Tibial artery (tissue), 4 donors: Measurements from ENCODE around the gene PHOSPHO2.
A peak's percentile ranks its signal among the peaks of the same experiment; 100 is the strongest.
"Not testable (repeated sequence)": the region's sequence is repeated elsewhere in the genome, so short reads cannot be mapped to it uniquely, and the experiment has no call there.

Source experiments
- DNase-seq, 2 donors: peaks; one replicate each; pipeline ENCODE4 v3.0.0-alpha.2; 2019
- H3K27ac ChIP-seq, 2 donors: fragments of 200-600 bp; sonication (generic) in 1 of 2; 1 replicate in 1 of 2; 2 replicates in 1 of 2; pipeline ENCODE4 v1.5.1; 2018 to 2019; ENCODE audit warnings: mild to moderate bottlenecking in 1 of 2
- H3K27me3 ChIP-seq, 2 donors: fragments of 200-600 bp; sonication (generic) in 1 of 2; one replicate each; pipeline versions ENCODE4 v1.5.1 to v1.6.0; 2016 to 2019
- H3K36me3 ChIP-seq, 3 donors: fragments of 200-600 bp; sonication (generic) in 2 of 3; one replicate each; pipeline ENCODE4 v1.5.1; 2016 to 2019; ENCODE audit warnings: mild to moderate bottlenecking in 2 of 3
- H3K4me1 ChIP-seq, 4 donors: fragments of 200-600 bp; sonication (generic) in 2 of 4; 1 replicate in 3 of 4; 2 replicates in 1 of 4; pipeline ENCODE4 v1.5.1; 2016 to 2019
- H3K4me3 ChIP-seq, 2 donors: fragments of 200-600 bp; sonication (generic) in 1 of 2; 1 replicate in 1 of 2; 2 replicates in 1 of 2; pipeline ENCODE4 v1.5.1; 2018 to 2019; ENCODE audit warnings: mild to moderate bottlenecking in 2 of 2
- H3K9me3 ChIP-seq, 3 donors: fragments of 200-600 bp; sonication (generic) in 1 of 3; one replicate each; pipeline ENCODE4 v1.5.1; 2016 to 2019
- intact Hi-C: fragments of 100-400 bp; cut with DNase I; formaldehyde crosslinking; loops from one replicate; pipeline ENCODE4 v1.15.0; 2023; ENCODE audit warnings: low total_unique reads
- TF ChIP-seq, protein P1 (sequence below), 2 experiments: fragments of 200-600 bp in 1 of 2; fragments of 450-650 bp in 1 of 2; IDR thresholded peaks; one replicate each; pipeline ENCODE4 v1.5.1; 2017 to 2019; ENCODE audit warnings: antibody characterized with exemption in 2 of 2, mild to moderate bottlenecking in 1 of 2, moderate library complexity in 1 of 2

PHOSPHO2 gene

DNA sequence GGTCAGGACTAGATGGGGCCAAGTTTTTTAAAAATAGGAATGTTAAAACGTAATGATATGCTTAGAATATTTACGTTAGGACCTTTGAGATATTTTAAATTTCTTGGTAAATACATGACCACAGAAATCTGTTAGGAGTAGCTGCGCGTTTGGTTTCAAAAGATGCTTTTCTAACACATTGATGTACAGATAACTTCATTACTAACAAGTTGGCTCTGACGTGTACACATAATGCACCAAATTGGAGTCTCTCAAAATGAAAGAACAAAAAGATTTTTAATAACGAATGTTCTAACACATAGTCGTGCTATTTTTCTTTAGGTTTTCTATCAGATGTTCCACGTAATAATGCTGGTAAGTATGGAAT is 608 bp downstream of the PHOSPHO2 start:
- intact Hi-C loops = loop anchor here (2.0 to 10.0 kb wide), 2 partner anchors 38 to 100 kb away; partner anchors contain the start of genes KLHL23 and SSB
- peaks cover 0 to 13% (median 8%) of the 10 kb centered on the region in 4 donors for H3K4me1 ChIP-seq
- no peaks in the 10 kb centered on the region for H3K9me3 ChIP-seq
- peak overlapping the region; percentile 85 to 87 for H3K27ac ChIP-seq
- H3K4me3 ChIP-seq = peak overlapping the region; percentile 81 to 91
- no peak for DNase-seq
- H3K36me3 ChIP-seq = peaks cover 0 to 7% (median 6%) of the 10 kb centered on the region in 3 donors
- TF ChIP-seq, protein P1, sequence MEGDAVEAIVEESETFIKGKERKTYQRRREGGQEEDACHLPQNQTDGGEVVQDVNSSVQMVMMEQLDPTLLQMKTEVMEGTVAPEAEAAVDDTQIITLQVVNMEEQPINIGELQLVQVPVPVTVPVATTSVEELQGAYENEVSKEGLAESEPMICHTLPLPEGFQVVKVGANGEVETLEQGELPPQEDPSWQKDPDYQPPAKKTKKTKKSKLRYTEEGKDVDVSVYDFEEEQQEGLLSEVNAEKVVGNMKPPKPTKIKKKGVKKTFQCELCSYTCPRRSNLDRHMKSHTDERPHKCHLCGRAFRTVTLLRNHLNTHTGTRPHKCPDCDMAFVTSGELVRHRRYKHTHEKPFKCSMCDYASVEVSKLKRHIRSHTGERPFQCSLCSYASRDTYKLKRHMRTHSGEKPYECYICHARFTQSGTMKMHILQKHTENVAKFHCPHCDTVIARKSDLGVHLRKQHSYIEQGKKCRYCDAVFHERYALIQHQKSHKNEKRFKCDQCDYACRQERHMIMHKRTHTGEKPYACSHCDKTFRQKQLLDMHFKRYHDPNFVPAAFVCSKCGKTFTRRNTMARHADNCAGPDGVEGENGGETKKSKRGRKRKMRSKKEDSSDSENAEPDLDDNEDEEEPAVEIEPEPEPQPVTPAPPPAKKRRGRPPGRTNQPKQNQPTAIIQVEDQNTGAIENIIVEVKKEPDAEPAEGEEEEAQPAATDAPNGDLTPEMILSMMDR (IDR thresholded peaks at IDR 0.05) = no peak
- no peaks in the 10 kb centered on the region for H3K27me3 ChIP-seq

DNA sequence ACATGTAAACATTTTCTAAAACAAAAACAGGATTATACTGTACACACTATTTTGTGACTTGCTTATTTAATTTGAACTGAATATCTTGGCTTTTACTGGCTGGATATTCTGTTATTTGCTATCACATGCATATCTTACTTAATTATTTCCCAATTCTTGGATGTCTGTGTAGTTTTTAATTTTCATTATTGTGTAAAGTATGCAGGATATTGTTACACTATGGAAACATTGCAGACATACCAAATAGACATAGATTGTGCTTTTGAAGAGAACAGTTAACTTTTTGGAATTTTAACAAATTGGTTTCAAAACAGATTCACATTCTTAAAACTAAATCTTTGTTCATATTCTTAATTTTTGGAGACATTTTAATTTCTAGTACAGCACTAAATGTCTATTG is 2.1 kb downstream of the PHOSPHO2 start:
- Histone ChIP-seq H3K4me1 (peaks cover 0 to 13% (median 8%) of the 10 kb centered on the region in 4 donors), H3K9me3 (no peaks in the 10 kb centered on the region), H3K36me3 (peaks cover 4 to 7% (median 6%) of the 10 kb centered on the region in 3 donors), H3K4me3 (no peak overlapping the region), H3K27me3 (no peaks in the 10 kb centered on the region), H3K27ac (no peak overlapping the region)
- DNase-seq = no peak
- intact Hi-C loops = loop anchor here (10.0 kb wide), 1 partner anchor 98 kb away; the partner anchor contains the start of gene SSB
- TF ChIP-seq, protein P1 (IDR thresholded peaks at IDR 0.05) = no peak

DNA sequence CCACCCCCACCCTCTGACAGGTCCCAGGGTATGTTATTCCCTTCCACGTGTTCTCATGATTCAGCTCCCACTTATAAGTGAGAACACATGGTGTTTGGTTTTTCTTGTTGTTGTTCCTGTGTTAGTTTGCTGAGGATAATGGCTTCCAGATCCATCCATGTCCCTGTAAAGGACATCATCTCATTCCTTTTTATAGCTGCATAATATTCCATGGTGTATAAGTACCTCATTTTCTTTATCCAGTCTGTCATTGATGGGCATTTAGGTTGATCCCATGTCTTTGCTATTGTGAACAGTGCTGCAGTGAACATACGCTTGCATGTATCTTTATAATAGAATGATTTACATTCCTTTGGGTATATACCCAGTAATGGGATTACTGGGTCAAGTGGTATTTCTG is 4.9 kb downstream of the PHOSPHO2 start:
- not testable (repeated sequence) for DNase-seq, H3K4me3 ChIP-seq, H3K36me3 ChIP-seq, H3K27ac ChIP-seq, H3K9me3 ChIP-seq, H3K27me3 ChIP-seq, H3K4me1 ChIP-seq
- intact Hi-C loops = loop anchor here (10.0 kb wide), 1 partner anchor 96 kb away; the partner anchor contains the start of gene SSB

DNA sequence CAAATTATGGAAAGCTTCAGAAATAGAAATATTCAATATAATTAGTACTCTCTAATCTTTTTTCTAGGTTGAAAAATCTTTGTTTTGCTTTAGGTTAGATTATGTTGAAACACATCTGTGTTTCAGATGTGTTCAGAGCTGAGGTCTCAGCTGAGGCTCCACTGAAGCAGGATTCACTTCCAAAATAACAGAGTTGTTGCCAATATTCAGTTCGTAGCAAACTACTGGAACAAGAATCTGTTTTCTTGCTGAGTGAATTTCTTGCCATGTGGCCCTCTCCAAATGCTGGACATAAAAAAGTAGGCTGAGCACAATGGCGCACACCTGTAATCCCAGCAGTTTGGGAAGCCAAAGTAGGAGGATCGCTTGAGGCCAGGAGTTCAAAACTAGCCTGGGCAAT is 8.7 kb downstream of the PHOSPHO2 start:
- no peak overlapping the region for H3K27ac ChIP-seq
- H3K4me3 ChIP-seq = no peak overlapping the region
- DNase-seq = no peak
- peaks cover 6 to 10% (median 7%) of the 10 kb centered on the region in 3 donors for H3K36me3 ChIP-seq
- H3K9me3 ChIP-seq = no peaks in the 10 kb centered on the region
- H3K4me1 ChIP-seq = no peaks in the 10 kb centered on the region
- no peaks in the 10 kb centered on the region for H3K27me3 ChIP-seq
- intact Hi-C loops = no loop called here
- TF ChIP-seq, protein P1 (IDR thresholded peaks at IDR 0.05) = no peak

DNA sequence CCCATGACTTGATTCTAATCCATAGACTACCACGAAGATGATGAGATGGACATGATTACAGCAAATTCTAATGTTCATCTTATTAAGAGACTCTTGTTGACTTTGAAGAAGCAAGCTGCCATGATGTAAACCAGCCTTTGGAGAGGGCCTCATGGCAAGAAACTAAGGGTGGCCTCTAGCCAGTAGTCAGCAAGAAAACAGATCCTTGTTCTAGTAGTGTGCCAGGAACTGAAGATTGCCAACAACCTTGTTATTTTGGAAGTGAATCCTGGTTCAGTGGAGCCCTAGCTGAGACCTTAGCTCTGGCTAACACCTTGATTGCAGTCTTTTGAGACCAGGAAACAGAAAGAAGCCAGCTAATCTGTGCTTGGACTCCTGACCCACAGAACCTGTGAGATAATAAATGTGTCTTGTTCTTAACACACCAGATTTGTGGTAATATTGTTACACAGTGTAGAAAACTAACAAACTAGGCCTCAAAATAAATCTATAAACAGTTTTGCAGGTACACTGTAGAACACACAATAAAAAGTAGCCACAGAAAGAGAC is 10.0 kb downstream of the PHOSPHO2 start:
- TF ChIP-seq, protein P1 (IDR thresholded peaks at IDR 0.05) = no peak
- DNase-seq = no peak
- H3K4me3 ChIP-seq = no peak overlapping the region
- no peaks in the 10 kb centered on the region for H3K9me3 ChIP-seq
- peaks cover 1 to 10% (median 2%) of the 10 kb centered on the region in 3 donors for H3K36me3 ChIP-seq
- H3K27me3 ChIP-seq = no peaks in the 10 kb centered on the region
- no peaks in the 10 kb centered on the region for H3K4me1 ChIP-seq
- H3K27ac ChIP-seq = no peak overlapping the region
- intact Hi-C loops = no loop called here

DNA sequence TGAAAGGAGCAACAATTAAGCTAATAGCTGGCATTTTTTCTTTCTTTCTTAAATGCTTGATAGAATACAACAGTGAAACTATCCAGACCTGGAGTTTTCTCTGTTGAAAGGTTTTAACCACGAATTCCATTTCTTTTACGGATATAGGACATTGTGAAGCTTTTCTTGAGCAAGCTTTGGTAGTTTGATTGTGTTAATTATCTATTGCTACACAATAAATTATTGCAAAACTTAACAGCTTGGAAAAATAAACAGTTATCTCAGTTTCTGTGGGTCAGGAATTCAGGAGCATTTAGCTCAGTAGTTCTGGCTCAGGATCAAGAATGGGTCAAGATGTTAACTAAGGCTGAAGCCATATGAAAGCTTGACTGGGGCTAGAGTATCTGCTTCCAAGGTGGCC is 11.7 kb downstream of the PHOSPHO2 start:
- H3K9me3 ChIP-seq = no peaks in the 10 kb centered on the region
- TF ChIP-seq, protein P1 (IDR thresholded peaks at IDR 0.05) = no peak
- H3K4me3 ChIP-seq = no peak overlapping the region
- H3K4me1 ChIP-seq = no peaks in the 10 kb centered on the region
- no peak for DNase-seq
- peaks cover 0 to 10% (median 0%) of the 10 kb centered on the region in 3 donors for H3K36me3 ChIP-seq
- intact Hi-C loops = no loop called here
- no peaks in the 10 kb centered on the region for H3K27me3 ChIP-seq
- H3K27ac ChIP-seq = no peak overlapping the region
